HCT116 (cell line): ENCODE data around the gene SPATC1L. TPM values are rescaled to one million over a fixed set of nuclear protein-coding genes. Genes with fewer than 3 reads are reported as not detected.

Source experiments
- ATAC-seq: fragments of 200-7000 bp; cut with Tn5 transposase; 2 replicates; pipeline ENCODE4 v1.9.1; 2020; ENCODE audit warnings: mild to moderate bottlenecking, moderate library complexity
- BruUV-seq: library from RNA; stranded (reverse); fragments of 400-500 nt; replicated peaks from 2 replicates; lab custom pipeline; 2021; lab: Mats Ljungman, UMichigan
- CTCF ChIA-PET: fragments of 300-600 bp; sonication (Branson Sonifier 250); formaldehyde crosslinking; loops from one replicate; lab custom pipeline; 2021; ENCODE audit warnings: antibody characterized with exemption; lab: Charles Lee
- POLR2A ChIA-PET: fragments of 300-600, 350-600 bp; sonication (Branson Sonifier 250); formaldehyde crosslinking; loops from one replicate; lab custom pipeline; 2021; ENCODE audit warnings: antibody characterized with exemption; lab: Charles Lee
- RAD21 ChIA-PET, 2 experiments: fragments of 300-600 bp; sonication (Branson Sonifier 250); formaldehyde crosslinking; loops; one replicate each; lab custom pipeline; 2023; ENCODE audit warnings: low total read pairs in 2 of 2; ENCODE audit not compliant: uncharacterized antibody in 2 of 2, unreplicated experiment in 2 of 2, low non-redundant PET in 1 of 2; lab: Charles Lee
- DNase-seq: peaks from one replicate; pipeline ENCODE4 v3.0.0-alpha.2; 2010; ENCODE audit warnings: low read depth, low spot score
- H2AFZ ChIP-seq: fragments of 200-600 bp; shearing (Covaris generic), sonication (generic); 2 replicates; pipeline ENCODE4 v1.6.1; 2017; ENCODE audit warnings: low read depth, mixed run types, mixed read lengths, antibody characterized with exemption, low read length; ENCODE audit not compliant: poor library complexity, severe bottlenecking
- H3K27ac ChIP-seq: 2 replicates; pipeline ENCODE4 v1.5.1; 2012; ENCODE audit warnings: low read depth, low read length
- H3K27me3 ChIP-seq: fragments of 200-600 bp; sonication (generic); 2 replicates; pipeline ENCODE4 v1.6.1; 2016; ENCODE audit warnings: mixed run types, low read length, mixed read lengths; ENCODE audit not compliant: insufficient read depth
- H3K36me3 ChIP-seq, 2 experiments: fragments of 200-500 bp in 1 of 2; fragments of 200-600 bp in 1 of 2; sonication (Bioruptor generic) in 1 of 2; sonication (generic) in 1 of 2; 2 replicates each; pipeline versions ENCODE4 v1.5.1 to v1.6.1; 2014 to 2016; ENCODE audit warnings: low read length in 2 of 2, inconsistent platforms in 1 of 2, mixed read lengths in 1 of 2, mixed run types in 1 of 2; ENCODE audit not compliant: insufficient read depth in 2 of 2, control insufficient read depth in 1 of 2
- H3K4me1 ChIP-seq, 2 experiments: fragments of 200-600 bp in 1 of 2; sonication (generic) in 1 of 2; 2 replicates each; pipeline versions ENCODE4 v1.5.1 to v1.6.1; 2012 to 2017; ENCODE audit warnings: low read length in 2 of 2, inconsistent platforms in 1 of 2, mild to moderate bottlenecking in 1 of 2, mixed read lengths in 1 of 2, mixed run types in 1 of 2, moderate library complexity in 1 of 2; ENCODE audit not compliant: insufficient read depth in 2 of 2, control insufficient read depth in 1 of 2
- H3K4me2 ChIP-seq: fragments of 200-600 bp; sonication (generic); 2 replicates; pipeline ENCODE4 v1.6.1; 2017; ENCODE audit warnings: mixed run types, low read length, mixed read lengths
- H3K4me3 ChIP-seq, 2 experiments: fragments of 200-600 bp in 1 of 2; sonication (generic) in 1 of 2; replicated peaks in 1 of 2; 2 replicates each; pipeline ENCODE4 v1.5.1; 2011 to 2016; ENCODE audit warnings: low read length in 2 of 2, control low read depth in 1 of 2, low read depth in 1 of 2, mild to moderate bottlenecking in 1 of 2, mixed read lengths in 1 of 2, mixed run types in 1 of 2
- H3K79me2 ChIP-seq: fragments of 200-600 bp; sonication (generic); 2 replicates; pipeline ENCODE4 v1.6.1; 2017; ENCODE audit warnings: mild to moderate bottlenecking, mixed run types, low read length, moderate library complexity, mixed read lengths; ENCODE audit not compliant: insufficient read depth
- H3K9ac ChIP-seq: fragments of 200-600 bp; sonication (generic); 2 replicates; pipeline ENCODE4 v1.6.1; 2016; ENCODE audit warnings: low read length, mixed read lengths
- H3K9me2 ChIP-seq: fragments of 200-600 bp; sonication (generic), shearing (Covaris generic); 2 replicates; pipeline ENCODE4 v1.6.1; 2017; ENCODE audit warnings: mixed run types, mild to moderate bottlenecking, moderate library complexity; ENCODE audit not compliant: insufficient read depth
- H3K9me3 ChIP-seq, 2 experiments: fragments of 200-500 bp in 1 of 2; fragments of 200-600 bp in 1 of 2; sonication (Bioruptor generic) in 1 of 2; sonication (generic) in 1 of 2; 2 replicates each; pipeline ENCODE4 v1.6.1; 2014 to 2017; ENCODE audit warnings: low read length in 2 of 2, mixed read lengths in 2 of 2, inconsistent platforms in 1 of 2, low read depth in 1 of 2, mild to moderate bottlenecking in 1 of 2, mixed run types in 1 of 2, moderate library complexity in 1 of 2; ENCODE audit not compliant: control insufficient read depth in 1 of 2, insufficient read depth in 1 of 2
- H4K20me1 ChIP-seq: fragments of 200-600 bp; sonication (generic), shearing (Covaris generic); 2 replicates; pipeline ENCODE4 v1.6.1; 2017; ENCODE audit warnings: mixed run types, mild to moderate bottlenecking, moderate library complexity; ENCODE audit not compliant: insufficient read depth
- ATF3 ChIP-seq: IDR thresholded peaks from 2 replicates; pipeline ENCODE4 v1.6.1; 2012
- CBX3 ChIP-seq: IDR thresholded peaks from 2 replicates; pipeline ENCODE4 v1.6.1; 2012; ENCODE audit warnings: low read depth
- CEBPB ChIP-seq: IDR thresholded peaks from 2 replicates; pipeline ENCODE4 v1.6.1; 2012; ENCODE audit warnings: low read depth
- CTCF ChIP-seq, 3 experiments: fragments of 200-600 bp in 1 of 3; sonication (generic) in 1 of 3; IDR thresholded peaks in 2 of 3; conservative IDR thresholded peaks in 1 of 3; 2 replicates each; pipeline ENCODE4 v1.5.1; 2012 to 2017; ENCODE audit warnings: low read depth in 2 of 3, low read length in 2 of 3, antibody characterized with exemption in 1 of 3, borderline replicate concordance in 1 of 3, control low read depth in 1 of 3, mild to moderate bottlenecking in 1 of 3, mixed read lengths in 1 of 3, mixed run types in 1 of 3, moderate library complexity in 1 of 3; ENCODE audit not compliant: insufficient read depth in 1 of 3
- EZH2 ChIP-seq: fragments of 200-600 bp; sonication (generic); IDR thresholded peaks from 2 replicates; pipeline ENCODE4 v1.6.1; 2017; ENCODE audit warnings: antibody characterized with exemption, mixed run types
- JUND ChIP-seq: IDR thresholded peaks from 2 replicates; pipeline ENCODE4 v1.6.1; 2012
- POLR2A ChIP-seq: IDR thresholded peaks from 2 replicates; pipeline ENCODE4 v1.7.0; 2011; ENCODE audit warnings: borderline replicate concordance; ENCODE audit not compliant: insufficient read depth, insufficient read length; ENCODE audit errors: extremely low read depth
- POLR2AphosphoS5 ChIP-seq: IDR thresholded peaks from 2 replicates; pipeline ENCODE4 v1.6.1; 2011; ENCODE audit warnings: mild to moderate bottlenecking, low read depth, low read length, moderate library complexity
- RAD21 ChIP-seq: IDR thresholded peaks from 2 replicates; pipeline ENCODE4 v1.6.1; 2012; ENCODE audit warnings: low read depth, mild to moderate bottlenecking
- REST ChIP-seq: IDR thresholded peaks from 2 replicates; pipeline ENCODE4 v1.6.1; 2012; ENCODE audit warnings: low read depth
- SIN3A ChIP-seq: IDR thresholded peaks from 2 replicates; pipeline ENCODE4 v1.6.1; 2012; ENCODE audit warnings: low read depth
- SP1 ChIP-seq: IDR thresholded peaks from 2 replicates; pipeline ENCODE4 v1.6.1; 2012; ENCODE audit warnings: low read depth
- TCF7L2 ChIP-seq: IDR thresholded peaks from 2 replicates; pipeline ENCODE4 v1.7.0; 2011; ENCODE audit warnings: borderline replicate concordance, inconsistent platforms; ENCODE audit not compliant: insufficient read depth, insufficient read length; ENCODE audit errors: extremely low read depth
- YY1 ChIP-seq: IDR thresholded peaks from 2 replicates; pipeline ENCODE4 v1.6.1; 2011; ENCODE audit warnings: low read length, low read depth, moderate library complexity, mild to moderate bottlenecking; ENCODE audit not compliant: insufficient replicate concordance; ENCODE audit errors: extremely low read depth
- ZBTB33 ChIP-seq: IDR thresholded peaks from 2 replicates; pipeline ENCODE4 v1.6.1; 2011; ENCODE audit warnings: mild to moderate bottlenecking, low read length, moderate library complexity; ENCODE audit not compliant: insufficient replicate concordance; ENCODE audit errors: extremely low read depth
- ZFX ChIP-seq: fragments of 450-650 bp; IDR thresholded peaks from 2 replicates; pipeline ENCODE4 v1.6.1; 2017
- intact Hi-C: fragments of 100-400 bp; cut with micrococcal nuclease; formaldehyde crosslinking; loops from 2 replicates; pipeline ENCODE4 v1.10.0; 2022
- total RNA-seq: library from RNA; stranded (reverse); gene quantifications from one replicate; pipeline ENCODE4 v1.2.1, GENCODE V29; 2021; ENCODE audit not compliant: unreplicated experiment

The SPATC1L gene
- total RNA-seq, 1 experiment from 2014 or later = 1.3 TPM

- H4K20me1 ChIP-seq = no peaks in the 10 kb centered on the region
- no peak overlapping the region for H2AFZ ChIP-seq
- ChIA-PET CTCF (no interaction called here), RAD21 (no interaction called here)
- H3K27me3 ChIP-seq = no peaks in the 10 kb centered on the region
- H3K9ac ChIP-seq = no peak overlapping the region
- H3K79me2 ChIP-seq = no peaks in the 10 kb centered on the region
- DNase-seq = no peak
- no peak for ATAC-seq
- BruUV-seq = no TSS peak
- H3K36me3 ChIP-seq = no peaks in the 10 kb centered on the region
- TF ChIP-seq ATF3 (no peak), JUND (no peak), CEBPB (no peak), ZFX (no peak), POLR2AphosphoS5 (no peak), SIN3A (no peak), EZH2 (no peak), CBX3 (no peak), POLR2A (no peak), TCF7L2 (no peak), REST (no peak), SP1 (no peak), CTCF (IDR thresholded peaks at IDR 0.05 in 2 of 3, conservative IDR thresholded peaks at IDR 0.05 in 1 of 3; ENCODE audit: borderline replicate concordance in 1 of 3, insufficient read depth in 1 of 3, low read depth in 2 of 3, low read length in 2 of 3) (no peak), RAD21 (no peak), YY1 (no peak), ZBTB33 (no peak)
- TF ChIP-seq, all 23 proteins: peak for 0
- Histone ChIP-seq H3K4me3 (no peak overlapping the region), H3K9me3 (no peaks in the 10 kb centered on the region), H3K4me2 (no peak overlapping the region), H3K4me1 (peaks cover 7 to 8% of the 10 kb centered on the region in 2 experiments; a peak in 3 of 4 replicates), H3K9me2 (no peaks in the 10 kb centered on the region), H3K27ac (no peak overlapping the region; the same call in 1 of the 2 replicates)
- intact Hi-C loops = no loop called here
- POLR2A ChIA-PET = no interaction called here
Measured at GRCh38 chr21:46154155-46154954, 29.9 kb downstream of the SPATC1L start.
